ENCODE data around the gene FAM193B.
A peak's percentile ranks its signal among the peaks of the same experiment; 100 is the strongest.

The FAM193B gene

DNA sequence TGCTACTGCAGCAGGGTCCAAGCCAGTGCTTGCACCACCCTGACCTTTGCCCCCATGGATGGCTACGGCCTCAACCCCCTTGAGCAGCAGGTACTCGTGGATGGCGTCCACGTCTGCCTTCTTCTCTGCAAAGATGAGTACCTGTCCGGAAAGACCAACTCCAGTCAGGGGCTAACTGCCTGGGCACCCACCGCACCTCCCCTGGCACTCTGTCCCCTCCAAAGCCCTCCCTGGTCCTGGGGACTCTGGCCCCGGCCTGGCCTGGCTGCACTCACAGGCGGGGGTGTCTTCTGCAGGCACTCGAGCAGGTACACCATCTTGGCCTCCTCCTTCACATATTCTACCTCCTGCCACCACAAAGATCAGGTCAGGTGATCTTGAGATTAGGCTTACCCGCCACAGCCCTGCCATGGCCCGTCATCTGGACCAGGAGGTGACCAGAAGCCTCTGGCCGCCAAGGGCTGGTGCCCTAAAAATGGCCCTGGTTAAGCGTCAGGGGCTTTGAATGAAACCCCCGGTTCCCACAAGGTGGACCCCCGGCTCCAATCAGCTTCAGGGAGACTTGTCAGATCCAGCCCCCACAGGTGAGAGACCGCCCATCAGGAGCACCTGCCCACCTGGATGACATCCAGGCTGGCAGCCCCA lies 41.5 kb downstream of the FAM193B start:
- DNase-seq, result no peak

- no peak for DNase-seq
Measured at GRCh38 chr5:177511796-177512675, 42.3 kb downstream of the FAM193B start.

- no peak for DNase-seq
Measured at GRCh38 chr5:177511181-177511580, 43.2 kb downstream of the FAM193B start.

- DNase-seq, result no peak
Measured at GRCh38 chr5:177510567-177511053, 43.8 kb downstream of the FAM193B start.

- no peak for DNase-seq
Measured at GRCh38 chr5:177509991-177510566, 44.3 kb downstream of the FAM193B start.

- no peak for DNase-seq
Measured at GRCh38 chr5:177509381-177509951, 44.9 kb downstream of the FAM193B start, which contains the start of gene DOK3. Gene DOK3 (minus strand): TSS chr5:177509826. CDS start chr5:177509540, 286 bp downstream.

DNA sequence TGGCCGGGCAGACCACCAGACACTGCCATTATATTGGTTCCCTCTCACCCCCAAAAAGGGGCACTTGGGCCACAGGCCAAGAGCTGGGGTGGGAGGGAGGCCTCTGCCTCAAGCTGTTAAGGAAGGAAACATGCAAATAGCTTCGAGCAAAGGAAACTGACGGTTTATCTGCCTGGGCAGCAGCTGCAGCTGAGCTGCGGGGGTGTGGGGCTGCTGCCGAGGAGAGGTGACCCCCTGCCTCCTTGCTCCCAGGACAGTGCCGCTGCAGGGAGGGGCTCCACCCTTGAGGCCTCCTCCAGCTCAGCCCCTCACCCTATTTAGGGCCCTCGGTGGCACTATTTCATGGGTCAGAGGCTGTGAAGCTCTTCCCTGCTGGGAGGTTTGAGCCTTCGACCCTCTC lies 45.5 kb downstream of the FAM193B start:
- no peak for DNase-seq

DNA sequence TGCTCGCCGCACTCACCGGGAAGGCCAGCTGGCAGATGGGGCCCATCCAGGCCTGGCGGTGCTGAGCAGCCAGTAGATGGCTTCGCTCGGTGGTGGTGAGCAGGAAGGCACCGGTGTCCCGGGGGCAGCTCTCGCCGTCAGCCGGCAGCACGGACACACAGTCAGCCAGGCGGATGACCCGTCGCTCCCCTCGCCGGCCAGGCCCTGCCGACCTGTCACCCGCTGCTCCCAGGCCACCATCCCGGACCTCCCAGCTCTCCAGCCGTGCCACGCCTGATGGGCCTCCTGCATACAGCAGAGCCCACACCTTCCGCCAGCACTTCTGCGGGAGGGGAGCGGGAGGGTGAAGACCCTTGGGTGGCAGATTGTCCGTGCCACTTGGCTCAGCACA lies 46.1 kb downstream of the FAM193B start:
- DNase-seq, result no peak

- no peak for DNase-seq
Measured at GRCh38 chr5:177507596-177508220, 46.7 kb downstream of the FAM193B start.

DNA sequence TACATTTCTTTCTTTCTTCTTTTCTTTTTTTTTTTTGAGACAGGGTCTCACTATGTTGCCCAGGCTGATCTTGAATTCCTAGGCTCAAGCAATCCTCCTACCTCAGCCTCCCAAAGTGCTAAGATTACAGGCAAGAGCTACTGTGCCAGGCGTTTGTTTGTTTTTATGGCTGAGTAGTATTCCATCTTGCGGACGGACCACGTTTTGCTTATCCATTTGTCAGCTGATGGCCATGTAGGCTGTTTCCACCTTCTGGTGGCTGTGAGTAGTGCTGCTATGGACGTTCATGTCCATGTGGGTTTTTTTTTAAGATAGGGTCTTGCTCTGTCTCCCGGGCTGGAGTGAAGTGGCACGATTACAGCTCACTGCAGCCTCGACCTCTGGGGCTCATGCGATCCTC lies 47.2 kb downstream of the FAM193B start:
- DNase-seq, result no peak

- no peak for DNase-seq
Measured at GRCh38 chr5:177505075-177505474, 49.3 kb downstream of the FAM193B start.

DNA sequence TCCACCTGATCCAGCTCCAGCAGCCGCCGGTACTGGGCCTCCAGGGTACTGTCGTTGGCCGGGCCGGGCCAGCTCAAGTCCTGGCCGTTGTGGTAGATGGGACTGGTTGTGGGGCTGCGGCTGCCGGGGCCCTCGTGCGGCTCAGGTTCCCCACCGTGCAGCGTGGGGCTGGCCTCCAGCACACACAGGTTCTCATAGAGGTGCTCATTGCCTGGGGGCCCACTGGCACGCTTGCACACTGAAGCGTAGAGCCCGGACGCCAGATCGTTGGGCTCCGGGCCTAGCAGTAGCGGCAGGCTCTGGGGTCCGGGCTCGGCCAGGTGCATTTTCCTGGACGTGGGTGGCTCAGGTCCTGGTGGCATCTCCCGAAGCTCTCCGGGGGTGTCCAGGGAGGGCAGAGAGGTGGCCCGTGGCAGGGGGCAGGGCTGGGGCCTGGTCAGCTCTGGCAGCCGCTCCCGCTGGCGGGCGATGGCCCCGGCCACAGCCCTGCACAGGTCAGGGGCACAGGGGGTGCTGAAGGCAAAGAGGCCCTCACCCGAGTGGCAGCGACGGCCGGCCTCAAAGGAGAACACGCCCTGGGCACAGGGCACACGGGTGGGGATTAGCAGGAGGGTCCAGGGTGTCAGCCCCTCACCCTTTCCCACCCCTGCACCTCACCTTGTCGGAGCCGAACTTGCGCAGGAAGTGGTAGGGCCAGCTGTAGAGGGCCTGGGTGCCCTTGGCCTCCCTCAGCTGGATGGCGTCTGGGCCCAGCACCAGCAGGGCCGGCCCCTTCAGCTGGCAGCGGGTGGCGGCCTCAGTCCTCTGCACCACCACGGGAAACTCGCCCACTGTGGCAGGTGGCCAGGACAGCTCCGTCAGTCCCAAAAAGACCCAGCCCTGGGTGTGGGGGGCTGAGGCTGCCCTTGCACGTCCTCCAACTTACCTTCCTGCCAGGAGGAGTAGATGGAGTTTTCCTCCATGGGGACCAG lies 50.0 kb downstream of the FAM193B start:
- no peak for DNase-seq

DNA sequence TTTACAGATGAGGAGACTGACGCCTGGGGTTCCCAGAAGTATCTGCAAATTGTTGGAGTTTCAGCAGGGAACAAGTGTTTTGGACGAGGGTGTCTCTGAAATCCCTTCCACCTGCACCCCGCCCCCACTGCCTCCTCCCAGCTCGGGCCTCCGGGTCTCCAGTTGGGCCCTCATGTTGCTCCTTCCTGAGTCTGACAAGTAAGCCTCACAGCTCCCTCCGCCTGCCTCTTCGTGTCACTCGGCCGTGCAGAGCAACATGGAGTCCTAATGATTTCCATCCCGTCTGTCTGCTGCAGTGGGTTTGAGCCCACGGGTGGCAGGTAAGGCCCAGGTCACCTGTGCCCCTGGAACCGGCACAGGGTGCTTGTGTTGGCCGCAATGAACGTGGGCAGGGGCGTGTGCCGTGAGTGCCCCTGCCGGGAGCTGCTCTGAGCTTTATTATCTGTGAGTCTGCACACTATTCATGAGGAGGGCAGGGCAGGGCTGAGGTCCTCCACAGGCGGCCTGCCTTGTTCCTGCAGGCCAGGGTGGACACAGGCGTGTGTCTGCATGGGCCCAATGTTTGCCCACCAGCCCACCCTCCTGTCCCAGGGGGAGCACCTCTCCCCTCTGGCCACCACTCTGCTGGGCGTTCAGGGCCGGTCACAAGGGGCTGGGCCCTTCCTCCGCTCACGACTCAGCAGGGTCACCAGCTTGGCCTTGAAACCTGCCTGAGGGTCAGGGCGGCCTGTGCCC lies 50.8 kb downstream of the FAM193B start:
- DNase-seq, result no peak

DNA sequence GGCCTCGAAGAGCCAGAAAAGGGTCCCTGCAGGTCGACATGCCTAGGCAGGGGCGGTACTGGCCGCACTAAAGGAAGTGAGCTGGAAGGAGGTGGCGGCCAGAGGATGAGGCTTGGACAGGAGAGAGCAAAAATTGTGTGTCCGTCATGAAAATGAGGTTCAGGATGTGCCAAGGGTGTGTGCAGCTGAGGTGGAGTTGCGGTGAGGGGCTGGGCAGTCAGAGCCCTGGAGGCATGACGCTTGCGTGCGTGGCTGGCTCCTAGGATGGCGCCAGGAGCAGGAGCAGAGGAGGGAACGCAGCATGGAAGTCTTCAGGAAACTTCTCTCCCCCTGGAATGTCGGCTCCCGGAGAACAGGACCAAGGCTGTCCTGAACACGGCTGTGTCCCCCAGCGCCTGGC lies 51.5 kb downstream of the FAM193B start:
- DNase-seq, result no peak

- no peak for DNase-seq
Measured at GRCh38 chr5:177501874-177502678, 52.3 kb downstream of the FAM193B start.

- DNase-seq, result peak; percentile 84
Measured at GRCh38 chr5:177500685-177501522, 53.5 kb downstream of the FAM193B start.

DNA sequence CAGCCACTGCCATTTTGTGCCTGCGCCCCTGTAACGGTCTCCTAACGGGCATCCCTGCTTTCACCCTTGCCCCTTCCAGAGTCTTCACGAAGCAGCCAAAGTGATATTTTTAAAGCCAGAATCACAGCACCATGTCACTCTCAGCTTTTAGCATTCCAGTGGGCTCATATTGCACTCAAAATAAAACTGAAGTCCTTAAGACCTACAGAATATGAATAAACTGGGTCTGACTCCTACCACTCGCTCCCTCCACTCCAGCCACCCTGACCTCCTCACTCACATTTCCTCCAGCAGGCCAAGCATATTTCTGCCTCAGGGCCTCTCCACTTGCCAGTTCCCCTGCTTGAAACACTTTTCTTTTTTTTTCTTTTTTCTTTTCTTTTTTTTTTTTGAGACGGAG lies 54.5 kb downstream of the FAM193B start:
- DNase-seq, result no peak

DNA sequence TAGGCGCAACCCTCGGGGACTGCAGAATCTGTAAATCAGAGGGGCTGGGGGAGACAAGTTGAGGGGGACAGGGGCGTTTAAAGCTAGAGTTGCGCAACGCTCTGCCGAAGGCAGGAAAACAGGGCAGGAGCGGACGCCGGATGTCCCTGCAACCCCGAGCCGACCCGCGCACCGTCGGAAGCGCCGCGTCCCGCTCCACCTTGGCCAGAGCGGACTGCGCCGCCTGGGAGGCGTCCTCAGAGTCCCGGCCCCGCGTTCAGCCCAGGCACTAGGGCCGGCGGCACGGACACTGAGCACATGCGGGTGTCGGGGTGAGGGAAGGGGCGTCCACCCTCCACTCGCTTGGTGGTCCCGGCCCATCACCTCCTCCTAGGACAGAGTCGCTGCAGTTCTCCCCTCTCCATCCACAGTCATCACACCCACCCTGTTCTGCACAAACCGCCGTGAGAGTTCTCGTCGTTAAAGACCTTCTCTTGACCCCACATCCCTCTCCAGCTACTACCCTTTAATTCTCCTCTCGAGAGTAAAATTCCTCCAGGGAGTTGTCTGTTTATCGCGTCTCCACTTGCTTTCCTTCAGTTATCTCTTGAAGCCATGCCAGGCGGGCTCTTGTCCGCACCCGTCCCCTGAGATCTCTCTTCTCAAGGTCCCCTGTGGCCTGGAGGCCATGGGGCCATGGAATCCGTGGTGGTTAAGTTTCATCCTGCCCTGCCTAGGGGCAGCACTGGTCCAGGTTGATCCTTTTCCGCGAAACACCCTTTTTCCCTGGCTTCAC lies 56.2 kb downstream of the FAM193B start:
- peak; percentile 42 for DNase-seq

All from activated CD4-positive, alpha-beta T cell treated with anti-CD3 and anti-CD28 coated beads, Interleukin-10, Interleukin-2, amounts not matched to agents 100 ng/mL and 50 ng/mL, durations not matched to agents 16 hours and 8 hours (primary cell).